HepG2 (cell line): ENCODE data around the gene FLT3LG. TPM values are rescaled to one million over a fixed set of nuclear protein-coding genes. Genes with fewer than 3 reads are reported as not detected.

ENCODE experiments used
- ATAC-seq: fragments of 200-7000 bp; cut with Tn5 transposase; 3 replicates; pipeline ENCODE4 v1.9.1; 2020; ENCODE audit warnings: mild to moderate bottlenecking, moderate library complexity
- BruUV-seq: library from RNA; stranded (reverse); fragments of 400-500 nt; replicated peaks from 2 replicates; lab custom pipeline; 2021; lab: Mats Ljungman, UMichigan
- CTCF ChIA-PET: fragments of 300-600 bp; formaldehyde crosslinking; extraction: SDS; loops from one replicate; lab custom pipeline; 2021; ENCODE audit warnings: low total read pairs, inconsistent platforms, low intra/inter-chr PET ratio; lab: Yijun Ruan, JAX
- POLR2A ChIA-PET: fragments of 350-600 bp; sonication (Branson Sonifier 250); formaldehyde crosslinking; loops from one replicate; lab custom pipeline; 2020; ENCODE audit warnings: antibody characterized with exemption, inconsistent platforms; lab: Yijun Ruan, JAX
- DNase-seq: peaks from one replicate; pipeline ENCODE4 v3.0.0-alpha.2; 2015; ENCODE audit warnings: low spot score
- FAIRE-seq: peaks from 3 replicates; lab custom pipeline; 2011; peaks lifted over from hg19 to GRCh38; lab: Jason Lieb, UNC
- H2AFZ ChIP-seq: one replicate; pipeline ENCODE4 v1.6.1; 2011; ENCODE audit warnings: low read length, inconsistent platforms
- H3K27ac ChIP-seq: fragments of 300-600 bp; 3 replicates; pipeline ENCODE4 v1.8.0; 2011; ENCODE audit warnings: mixed run types, mild to moderate bottlenecking, mixed read lengths, low read length, inconsistent platforms; ENCODE audit not compliant: insufficient read depth; ENCODE audit errors: extremely low read length
- H3K27me3 ChIP-seq, 2 experiments: fragments of 200-600 bp in 1 of 2; 2 replicates in 1 of 2; 3 replicates in 1 of 2; pipeline versions ENCODE4 v1.6.0 to v1.8.0; 2011; ENCODE audit warnings: low read length in 2 of 2, mild to moderate bottlenecking in 2 of 2, moderate library complexity in 2 of 2, inconsistent platforms in 1 of 2; ENCODE audit not compliant: insufficient read depth in 2 of 2, control insufficient read depth in 1 of 2
- H3K36me3 ChIP-seq, 2 experiments: fragments of 200-600 bp in 1 of 2; replicated peaks in 1 of 2; 2 replicates in 1 of 2; 3 replicates in 1 of 2; pipeline versions ENCODE4 v1.5.1 to v1.8.0; 2011; ENCODE audit warnings: low read length in 2 of 2, inconsistent platforms in 1 of 2; ENCODE audit not compliant: insufficient read depth in 2 of 2, control insufficient read depth in 1 of 2
- H3K4me1 ChIP-seq: 2 replicates; pipeline ENCODE4 v1.5.1; 2012; ENCODE audit warnings: low read length, inconsistent platforms; ENCODE audit not compliant: insufficient read depth
- H3K4me2 ChIP-seq: 2 replicates; pipeline ENCODE4 v1.6.0; 2011; ENCODE audit warnings: low read depth, low read length, inconsistent platforms
- H3K4me3 ChIP-seq, 3 experiments: fragments of 200-600 bp in 1 of 3; sonication (generic), shearing (Covaris generic) in 1 of 3; replicated peaks in 1 of 3; 2 replicates each; pipeline ENCODE4 v1.5.1; 2011 to 2016; ENCODE audit warnings: low read length in 3 of 3, inconsistent platforms in 2 of 3, low read depth in 2 of 3, mild to moderate bottlenecking in 2 of 3, control low read depth in 1 of 3, mixed read lengths in 1 of 3; ENCODE audit not compliant: insufficient read depth in 1 of 3
- H3K79me2 ChIP-seq: one replicate; pipeline ENCODE4 v1.6.1; 2011; ENCODE audit warnings: low read length, inconsistent platforms; ENCODE audit not compliant: insufficient read depth
- H3K9ac ChIP-seq: 2 replicates; pipeline ENCODE4 v1.6.0; 2011; ENCODE audit warnings: mild to moderate bottlenecking, low read depth, low read length, inconsistent platforms; ENCODE audit not compliant: insufficient read depth
- H3K9me3 ChIP-seq: 2 replicates; pipeline ENCODE4 v1.5.1; 2012; ENCODE audit warnings: mild to moderate bottlenecking, low read length
- H4K20me1 ChIP-seq: 2 replicates; pipeline ENCODE4 v1.6.0; 2011; ENCODE audit warnings: inconsistent platforms, mild to moderate bottlenecking, low read length, moderate library complexity; ENCODE audit not compliant: insufficient read depth
- NONO ChIP-seq, 2 experiments: fragments of 450-650 bp in 1 of 2; sonication (generic) in 1 of 2; formaldehyde crosslinking in 1 of 2; IDR thresholded peaks in 1 of 2; conservative IDR thresholded peaks in 1 of 2; 2 replicates each; pipeline versions ENCODE4 v1.6.1 to v1.8.0; 2017 to 2022; ENCODE audit warnings: mild to moderate bottlenecking in 1 of 2, missing genetic modification reagents in 1 of 2, moderate library complexity in 1 of 2
- RBM39 ChIP-seq: fragments of 200-400 bp; formaldehyde crosslinking; IDR thresholded peaks from one replicate; pipeline ENCODE4 v1.6.1; 2018; ENCODE audit warnings: antibody characterized with exemption, mild to moderate bottlenecking, low read depth, low read length; ENCODE audit not compliant: poor library complexity, severe bottlenecking
- RFX3 ChIP-seq: IDR thresholded peaks from 2 replicates; pipeline ENCODE4 v1.6.1; 2016; ENCODE audit warnings: missing biosample characterization, missing genetic modification reagents
- RFX5 ChIP-seq: IDR thresholded peaks from 2 replicates; pipeline ENCODE4 v1.6.1; 2011; ENCODE audit warnings: low read depth, low read length, improper control_type of control experiment
- SMAD1 ChIP-seq: sonication (generic); formaldehyde crosslinking; IDR thresholded peaks from 2 replicates; pipeline ENCODE4 v1.4.0; 2020; ENCODE audit warnings: missing genetic modification reagents, low read depth, mild to moderate bottlenecking, borderline replicate concordance
- SRSF1 ChIP-seq: fragments of 200-400 bp; formaldehyde crosslinking; optimal IDR thresholded peaks from 2 replicates; pipeline ENCODE3; 2017; ENCODE audit warnings: mild to moderate bottlenecking, low read depth, low read length, moderate library complexity
- ZFP90 ChIP-seq: sonication (generic); formaldehyde crosslinking; IDR thresholded peaks from 2 replicates; pipeline ENCODE4 v1.8.0; 2022; ENCODE audit warnings: missing genetic modification reagents, mild to moderate bottlenecking, inconsistent platforms, borderline replicate concordance
- ZNF121 ChIP-seq: sonication (generic); formaldehyde crosslinking; IDR thresholded peaks from 2 replicates; pipeline ENCODE4 v1.5.0; 2020; ENCODE audit warnings: mild to moderate bottlenecking, missing genetic modification reagents
- ZNF205 ChIP-seq: IDR thresholded peaks from 2 replicates; pipeline ENCODE4 v1.6.1; 2018; ENCODE audit warnings: missing biosample characterization, missing genetic modification reagents
- WGBS: methylation state at CpG from one replicate; pipeline ENCODE4 v1.1.6; 2017; ENCODE audit warnings: low lambda C conversion rate; 5-methylcytosine and 5-hydroxymethylcytosine counted together
- in situ Hi-C: cut with HindIII; loops from 2 replicates; pipeline ENCODE4 v1.10.0; 2017; ENCODE audit warnings: low pct_unique_long_range_greater_than_20kb; ENCODE audit not compliant: extremely low pct_ligation_motif_present
- intact Hi-C: fragments of 100-400 bp; cut with micrococcal nuclease; formaldehyde crosslinking; loops from one replicate; pipeline ENCODE4 v1.10.0; 2022; ENCODE audit not compliant: unreplicated experiment
- polyA plus RNA-seq, 8 experiments: library from polyadenylated mRNA; depleted of rRNA in 3 of 8; stranded (reverse) in 7 of 8; unstranded in 1 of 8; fragments of >200 nt; fragmentation: Illumina TruSeq in 4 of 8; extraction: Trizol in 4 of 8; gene quantifications; 2 replicates each; pipeline versions ENCODE4 v1.2.1 to v1.2.3, GENCODE V29; 2011 to 2016; ENCODE audit warnings: low read depth in 4 of 8, missing spikeins in 1 of 8, mixed read lengths in 1 of 8; ENCODE audit not compliant: insufficient read depth in 1 of 8
- total RNA-seq, 5 experiments: library from RNA; depleted of rRNA; stranded (reverse); fragments of >200 nt; fragmentation: Illumina TruSeq; extraction: Trizol; gene quantifications; 2 replicates each; pipeline ENCODE4 v1.2.3, GENCODE V29; 2016; ENCODE audit warnings: low read depth in 1 of 5
- TF ChIP-seq, protein P1 (sequence below): sonication (generic); formaldehyde crosslinking; IDR thresholded peaks from 2 replicates; pipeline ENCODE4 v1.5.0; 2020; ENCODE audit warnings: missing genetic modification reagents, mild to moderate bottlenecking, borderline replicate concordance
- TF ChIP-seq, protein P2 (sequence below): sonication (generic); formaldehyde crosslinking; IDR thresholded peaks from one replicate; pipeline ENCODE4 v1.5.1; 2020; ENCODE audit warnings: mild to moderate bottlenecking, missing genetic modification reagents; ENCODE audit errors: not compliant biosample characterization
- TF ChIP-seq, protein P3 (sequence below): sonication (generic); formaldehyde crosslinking; IDR thresholded peaks from 2 replicates; pipeline ENCODE4 v1.8.0; 2022; ENCODE audit warnings: mild to moderate bottlenecking, missing genetic modification reagents

Gene FLT3LG
- total and polyA plus RNA-seq, 2 of the 13 experiments (the other 11 are each of a cell fraction or from before 2014, with no cell fraction given): 1.5 to 2.6 TPM

DNA sequence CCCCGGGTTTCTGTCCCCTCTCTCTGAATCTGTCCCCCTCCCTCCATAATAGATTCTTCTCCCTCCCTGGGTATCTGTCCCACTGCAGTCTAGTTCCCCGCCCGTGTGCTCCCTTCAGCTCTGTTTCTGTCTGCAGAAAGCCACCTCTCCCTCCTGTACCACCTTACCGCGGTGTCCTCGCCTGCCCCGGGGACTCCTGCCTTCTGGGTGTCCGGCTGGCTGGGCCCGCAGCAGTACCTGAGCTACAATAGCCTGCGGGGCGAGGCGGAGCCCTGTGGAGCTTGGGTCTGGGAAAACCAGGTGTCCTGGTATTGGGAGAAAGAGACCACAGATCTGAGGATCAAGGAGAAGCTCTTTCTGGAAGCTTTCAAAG lies 39.7 kb downstream of the FLT3LG start:
- Histone ChIP-seq H3K4me1 (peaks cover 37% of the 10 kb centered on the region), H3K4me2 (peak overlapping the region; percentile 79), H3K36me3 (peaks cover 0 to 1% of the 10 kb centered on the region in 2 experiments; a peak in 2 of 5 replicates), H3K79me2 (peaks cover 21% of the 10 kb centered on the region), H3K9me3 (no peaks in the 10 kb centered on the region), H2AFZ (no peak overlapping the region), H3K27me3 (no peaks in the 10 kb centered on the region), H3K9ac (peak overlapping the region; percentile 88), H4K20me1 (no peaks in the 10 kb centered on the region), H3K4me3 (peak overlapping the region; percentile 75 to 89 (median 76)), H3K27ac (peak overlapping the region; percentile 89)
- ATAC-seq (peak; percentile 26), DNase-seq (no peak), FAIRE-seq (no peak)
- in situ Hi-C loops: no loop called here
- CTCF ChIA-PET: interaction anchor here (0.6 kb wide), 1 partner anchor 51 kb away, joined by 3 read pairs; no protein-coding TSS in a partner anchor
- no TSS peak for BruUV-seq
- WGBS: 1% methylated on average over 12 of the region's 12 CpGs
- intact Hi-C loops: loop anchor here (2.0 kb wide), 1 partner anchor 159 kb away; no protein-coding TSS in a partner anchor
- POLR2A ChIA-PET: interaction anchor here (0.6 to 2.7 kb wide), 16 partner anchors 11 to 164 kb away, joined by 3 to 29 read pairs (median 5); partner anchors contain the start of genes ALDH16A1, NOSIP, PIH1D1 and RCN3
- no peak for TF ChIP-seq ZFP90 (CRISPR knock-in tag)
- TF ChIP-seq, protein P1, sequence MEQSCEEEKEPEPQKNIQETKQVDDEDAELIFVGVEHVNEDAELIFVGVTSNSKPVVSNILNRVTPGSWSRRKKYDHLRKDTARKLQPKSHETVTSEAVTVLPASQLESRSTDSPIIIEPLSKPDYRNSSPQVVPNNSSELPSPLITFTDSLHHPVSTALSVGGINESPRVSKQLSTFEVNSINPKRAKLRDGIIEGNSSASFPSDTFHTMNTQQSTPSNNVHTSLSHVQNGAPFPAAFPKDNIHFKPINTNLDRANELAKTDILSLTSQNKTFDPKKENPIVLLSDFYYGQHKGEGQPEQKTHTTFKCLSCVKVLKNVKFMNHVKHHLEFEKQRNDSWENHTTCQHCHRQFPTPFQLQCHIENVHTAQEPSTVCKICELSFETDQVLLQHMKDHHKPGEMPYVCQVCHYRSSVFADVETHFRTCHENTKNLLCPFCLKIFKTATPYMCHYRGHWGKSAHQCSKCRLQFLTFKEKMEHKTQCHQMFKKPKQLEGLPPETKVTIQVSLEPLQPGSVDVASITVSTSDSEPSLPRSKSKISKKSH (CRISPR knock-in tag): no peak
- TF ChIP-seq NONO (IDR thresholded peaks at IDR 0.05): no peak
- no peak for TF ChIP-seq NONO (CRISPR knock-in tag; conservative IDR thresholded peaks at IDR 0.05)
- peak; percentile 93 for TF ChIP-seq ZNF121 (CRISPR knock-in tag)
- TF ChIP-seq ZNF205 (CRISPR knock-in tag): peak; percentile 50; the same call in 1 of the 2 replicates
- TF ChIP-seq RFX5: no peak
- no peak for TF ChIP-seq SRSF1
- TF ChIP-seq, protein P2, sequence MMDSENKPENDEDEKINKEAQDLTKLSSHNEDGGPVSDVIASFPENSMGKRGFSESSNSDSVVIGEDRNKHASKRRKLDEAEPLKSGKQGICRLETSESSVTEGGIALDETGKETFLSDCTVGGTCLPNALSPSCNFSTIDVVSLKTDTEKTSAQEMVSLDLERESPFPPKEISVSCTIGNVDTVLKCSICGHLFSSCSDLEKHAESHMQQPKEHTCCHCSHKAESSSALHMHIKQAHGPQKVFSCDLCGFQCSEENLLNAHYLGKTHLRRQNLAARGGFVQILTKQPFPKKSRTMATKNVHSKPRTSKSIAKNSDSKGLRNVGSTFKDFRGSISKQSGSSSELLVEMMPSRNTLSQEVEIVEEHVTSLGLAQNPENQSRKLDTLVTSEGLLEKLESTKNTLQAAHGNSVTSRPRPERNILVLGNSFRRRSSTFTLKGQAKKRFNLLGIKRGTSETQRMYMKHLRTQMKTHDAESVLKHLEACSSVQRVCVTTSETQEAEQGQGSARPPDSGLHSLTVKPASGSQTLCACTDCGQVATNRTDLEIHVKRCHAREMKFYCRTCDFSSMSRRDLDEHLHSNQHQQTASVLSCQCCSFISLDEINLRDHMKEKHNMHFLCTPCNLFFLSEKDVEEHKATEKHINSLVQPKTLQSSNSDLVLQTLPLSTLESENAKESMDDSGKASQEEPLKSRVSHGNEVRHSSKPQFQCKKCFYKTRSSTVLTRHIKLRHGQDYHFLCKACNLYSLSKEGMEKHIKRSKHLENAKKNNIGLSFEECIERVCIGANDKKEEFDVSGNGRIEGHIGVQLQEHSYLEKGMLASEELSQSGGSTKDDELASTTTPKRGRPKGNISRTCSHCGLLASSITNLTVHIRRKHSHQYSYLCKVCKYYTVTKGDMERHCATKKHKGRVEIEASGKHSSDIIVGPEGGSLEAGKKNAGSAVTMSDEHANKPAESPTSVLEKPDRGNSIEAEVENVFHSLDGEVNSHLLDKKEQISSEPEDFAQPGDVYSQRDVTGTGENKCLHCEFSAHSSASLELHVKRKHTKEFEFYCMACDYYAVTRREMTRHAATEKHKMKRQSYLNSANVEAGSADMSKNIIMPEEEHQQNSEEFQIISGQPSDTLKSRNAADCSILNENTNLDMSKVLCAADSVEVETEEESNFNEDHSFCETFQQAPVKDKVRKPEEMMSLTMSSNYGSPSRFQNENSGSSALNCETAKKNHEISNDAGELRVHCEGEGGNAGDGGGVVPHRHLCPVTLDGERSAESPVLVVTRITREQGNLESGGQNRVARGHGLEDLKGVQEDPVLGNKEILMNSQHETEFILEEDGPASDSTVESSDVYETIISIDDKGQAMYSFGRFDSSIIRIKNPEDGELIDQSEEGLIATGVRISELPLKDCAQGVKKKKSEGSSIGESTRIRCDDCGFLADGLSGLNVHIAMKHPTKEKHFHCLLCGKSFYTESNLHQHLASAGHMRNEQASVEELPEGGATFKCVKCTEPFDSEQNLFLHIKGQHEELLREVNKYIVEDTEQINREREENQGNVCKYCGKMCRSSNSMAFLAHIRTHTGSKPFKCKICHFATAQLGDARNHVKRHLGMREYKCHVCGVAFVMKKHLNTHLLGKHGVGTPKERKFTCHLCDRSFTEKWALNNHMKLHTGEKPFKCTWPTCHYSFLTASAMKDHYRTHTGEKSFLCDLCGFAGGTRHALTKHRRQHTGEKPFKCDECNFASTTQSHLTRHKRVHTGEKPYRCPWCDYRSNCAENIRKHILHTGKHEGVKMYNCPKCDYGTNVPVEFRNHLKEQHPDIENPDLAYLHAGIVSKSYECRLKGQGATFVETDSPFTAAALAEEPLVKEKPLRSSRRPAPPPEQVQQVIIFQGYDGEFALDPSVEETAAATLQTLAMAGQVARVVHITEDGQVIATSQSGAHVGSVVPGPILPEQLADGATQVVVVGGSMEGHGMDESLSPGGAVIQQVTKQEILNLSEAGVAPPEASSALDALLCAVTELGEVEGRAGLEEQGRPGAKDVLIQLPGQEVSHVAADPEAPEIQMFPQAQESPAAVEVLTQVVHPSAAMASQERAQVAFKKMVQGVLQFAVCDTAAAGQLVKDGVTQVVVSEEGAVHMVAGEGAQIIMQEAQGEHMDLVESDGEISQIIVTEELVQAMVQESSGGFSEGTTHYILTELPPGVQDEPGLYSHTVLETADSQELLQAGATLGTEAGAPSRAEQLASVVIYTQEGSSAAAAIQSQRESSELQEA (CRISPR knock-in tag): no peak
- TF ChIP-seq, protein P3, sequence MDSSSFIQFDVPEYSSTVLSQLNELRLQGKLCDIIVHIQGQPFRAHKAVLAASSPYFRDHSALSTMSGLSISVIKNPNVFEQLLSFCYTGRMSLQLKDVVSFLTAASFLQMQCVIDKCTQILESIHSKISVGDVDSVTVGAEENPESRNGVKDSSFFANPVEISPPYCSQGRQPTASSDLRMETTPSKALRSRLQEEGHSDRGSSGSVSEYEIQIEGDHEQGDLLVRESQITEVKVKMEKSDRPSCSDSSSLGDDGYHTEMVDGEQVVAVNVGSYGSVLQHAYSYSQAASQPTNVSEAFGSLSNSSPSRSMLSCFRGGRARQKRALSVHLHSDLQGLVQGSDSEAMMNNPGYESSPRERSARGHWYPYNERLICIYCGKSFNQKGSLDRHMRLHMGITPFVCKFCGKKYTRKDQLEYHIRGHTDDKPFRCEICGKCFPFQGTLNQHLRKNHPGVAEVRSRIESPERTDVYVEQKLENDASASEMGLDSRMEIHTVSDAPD (CRISPR knock-in tag): no peak
- no peak for TF ChIP-seq SMAD1 (CRISPR knock-in tag)
- TF ChIP-seq RBM39: no peak
- no peak for TF ChIP-seq RFX3 (CRISPR knock-in tag)
